Neuronal stem cell (in vitro differentiated cells): ENCODE measurements around the gene MAP7D1.

ENCODE experiments used
- DNase-seq: peaks from one replicate; pipeline ENCODE4 v3.0.0-alpha.2; 2013; ENCODE audit warnings: low spot score
- H2AFZ ChIP-seq: one replicate; pipeline ENCODE4 v1.6.1; 2013; ENCODE audit warnings: mild to moderate bottlenecking, low read length, inconsistent platforms
- H2AK5ac ChIP-seq: 2 replicates; pipeline ENCODE4 v1.6.1; 2013; ENCODE audit warnings: low read depth, mild to moderate bottlenecking, inconsistent platforms, low read length, moderate library complexity, mixed read lengths
- H2BK120ac ChIP-seq: 2 replicates; pipeline ENCODE4 v1.6.1; 2013; ENCODE audit warnings: low read depth, mild to moderate bottlenecking, inconsistent platforms, low read length, moderate library complexity, mixed read lengths
- H2BK12ac ChIP-seq: one replicate; pipeline ENCODE4 v1.6.1; 2013; ENCODE audit warnings: low read length, inconsistent platforms
- H2BK15ac ChIP-seq: 2 replicates; pipeline ENCODE4 v1.6.1; 2013; ENCODE audit warnings: mild to moderate bottlenecking, low read length, inconsistent platforms, mixed read lengths
- H2BK5ac ChIP-seq: one replicate; pipeline ENCODE4 v1.6.1; 2013; ENCODE audit warnings: inconsistent platforms, mild to moderate bottlenecking, low read length, moderate library complexity
- H3K14ac ChIP-seq: one replicate; pipeline ENCODE4 v1.6.1; 2013; ENCODE audit warnings: low read length, inconsistent platforms
- H3K18ac ChIP-seq: 2 replicates; pipeline ENCODE4 v1.6.1; 2013; ENCODE audit warnings: low read length, inconsistent platforms
- H3K23ac ChIP-seq: 2 replicates; pipeline ENCODE4 v1.6.1; 2013; ENCODE audit warnings: low read depth, mild to moderate bottlenecking, mixed read lengths, low read length, inconsistent platforms; ENCODE audit not compliant: poor library complexity
- H3K27ac ChIP-seq: replicated peaks from 3 replicates; pipeline ENCODE4 v1.5.1; 2013; ENCODE audit warnings: low read length, inconsistent platforms
- H3K27me3 ChIP-seq, 3 experiments: 2 replicates each; pipeline ENCODE4 v1.6.1; 2013; ENCODE audit warnings: low read length in 3 of 3, mild to moderate bottlenecking in 2 of 3, inconsistent platforms in 1 of 3, low read depth in 1 of 3, mixed read lengths in 1 of 3, moderate library complexity in 1 of 3; ENCODE audit not compliant: control insufficient read depth in 3 of 3, insufficient read depth in 3 of 3
- H3K36me3 ChIP-seq, 2 donors: replicated peaks in 1 of 2; 2 replicates each; pipeline ENCODE4 v1.6.1; 2013; ENCODE audit warnings: low read length in 2 of 2; ENCODE audit not compliant: control insufficient read depth in 2 of 2, insufficient read depth in 2 of 2
- H3K4ac ChIP-seq: 2 replicates; pipeline ENCODE4 v1.6.1; 2013; ENCODE audit warnings: inconsistent platforms, mild to moderate bottlenecking, low read length, moderate library complexity
- H3K4me1 ChIP-seq, 2 donors: 1 replicate in 1 of 2; 2 replicates in 1 of 2; pipeline ENCODE4 v1.6.1; 2013; ENCODE audit warnings: low read length in 2 of 2, low read depth in 1 of 2; ENCODE audit not compliant: control insufficient read depth in 2 of 2, insufficient read depth in 1 of 2
- H3K4me2 ChIP-seq: one replicate; pipeline ENCODE4 v1.6.1; 2013; ENCODE audit warnings: mild to moderate bottlenecking, low read length, inconsistent platforms; ENCODE audit not compliant: insufficient read depth, poor library complexity, severe bottlenecking
- H3K4me3 ChIP-seq, 2 donors: 2 replicates each; pipeline ENCODE4 v1.5.1; 2013; ENCODE audit warnings: low read length in 2 of 2, mild to moderate bottlenecking in 2 of 2, inconsistent platforms in 1 of 2, moderate library complexity in 1 of 2
- H3K79me1 ChIP-seq: one replicate; pipeline ENCODE4 v1.6.1; 2013; ENCODE audit warnings: low read depth, mild to moderate bottlenecking, inconsistent platforms, low read length, moderate library complexity
- H3K9ac ChIP-seq: one replicate; pipeline ENCODE4 v1.6.1; 2013; ENCODE audit warnings: mild to moderate bottlenecking, low read depth, low read length, inconsistent platforms; ENCODE audit not compliant: poor library complexity
- H3K9me3 ChIP-seq, 2 donors: replicated peaks in 1 of 2; 2 replicates each; pipeline versions ENCODE3 to v1.6.1; 2013; ENCODE audit warnings: low read length in 2 of 2, mild to moderate bottlenecking in 2 of 2, inconsistent platforms in 1 of 2, low read depth in 1 of 2, mixed read lengths in 1 of 2, moderate library complexity in 1 of 2; ENCODE audit not compliant: control insufficient read depth in 2 of 2, insufficient read depth in 1 of 2
- H4K8ac ChIP-seq: one replicate; pipeline ENCODE4 v1.6.1; 2013; ENCODE audit warnings: low read depth, mild to moderate bottlenecking, inconsistent platforms, low read length, moderate library complexity
- H4K91ac ChIP-seq: one replicate; pipeline ENCODE4 v1.6.1; 2013; ENCODE audit warnings: low read length, low read depth, mild to moderate bottlenecking, inconsistent platforms; ENCODE audit not compliant: poor library complexity
- WGBS, 2 donors: extraction: QIAGEN DNeasy Blood & Tissue Kit; methylation state at CpG; one replicate each; pipeline ENCODE4 v1.1.7; 2013; ENCODE audit warnings: missing lambda C conversion rate in 2 of 2, mixed read lengths in 1 of 2; ENCODE audit not compliant: insufficient read length in 2 of 2, insufficient replicate concordance in 1 of 2; ENCODE audit errors: extremely low coverage in 2 of 2; 5-methylcytosine and 5-hydroxymethylcytosine counted together

MAP7D1 gene

GRCh38 chr1:36115200-36115669, 40.7 kb upstream of the MAP7D1 start:
- WGBS, 2 donors, result no CpG with 5 or more reads among the region's 18 CpGs
- Histone ChIP-seq H3K9ac (no peak overlapping the region), H2AFZ (peak overlapping the region; percentile 89), H3K18ac (peak overlapping the region; percentile 76), H2AK5ac (peak overlapping the region; percentile 60), H3K79me1 (no peaks in the 10 kb centered on the region), H3K4me3 (no peak overlapping the region), H3K9me3 (no peaks in the 10 kb centered on the region), H3K4me1 (peaks cover 8 to 10% of the 10 kb centered on the region in 2 donors), H2BK5ac (peak overlapping the region; percentile 56), H3K23ac (peak overlapping the region; percentile 66), H2BK15ac (peak overlapping the region; percentile 47), H3K36me3 (no peaks in the 10 kb centered on the region), H3K14ac (no peak overlapping the region), H3K4ac (no peak overlapping the region), H2BK120ac (no peak overlapping the region), H4K8ac (peak overlapping the region; percentile 6), H3K4me2 (peak overlapping the region; percentile 4), H4K91ac (no peak overlapping the region), H2BK12ac (no peak overlapping the region), H3K27me3 (peaks cover 0 to 23% (median 0%) of the 10 kb centered on the region in 3 experiments), H3K27ac (no peak overlapping the region)
- no peak for DNase-seq

GRCh38 chr1:36115931-36116330, 40.0 kb upstream of the MAP7D1 start:
- H3K9ac ChIP-seq, result no peak overlapping the region
- no peak overlapping the region for H2AK5ac ChIP-seq
- H2BK120ac ChIP-seq, result no peak overlapping the region
- no peak overlapping the region for H3K4me3 ChIP-seq
- peak overlapping the region; percentile 52 for H3K18ac ChIP-seq
- no peak overlapping the region for H4K91ac ChIP-seq
- no CpG with 5 or more reads among the region's 5 CpGs for WGBS, 2 donors
- peaks cover 8 to 10% of the 10 kb centered on the region in 2 donors for H3K4me1 ChIP-seq
- no peak overlapping the region for H2BK5ac ChIP-seq
- peaks cover 0 to 23% (median 0%) of the 10 kb centered on the region in 3 experiments for H3K27me3 ChIP-seq
- H3K4ac ChIP-seq, result no peak overlapping the region
- peak overlapping the region; percentile 76 for H4K8ac ChIP-seq
- H2BK12ac ChIP-seq, result peak overlapping the region; percentile 16
- H3K36me3 ChIP-seq, result no peaks in the 10 kb centered on the region
- H3K9me3 ChIP-seq, result no peaks in the 10 kb centered on the region
- no peak overlapping the region for H3K14ac ChIP-seq
- H3K23ac ChIP-seq, result no peak overlapping the region
- H2BK15ac ChIP-seq, result no peak overlapping the region
- DNase-seq, result no peak
- no peak overlapping the region for H3K4me2 ChIP-seq
- no peaks in the 10 kb centered on the region for H3K79me1 ChIP-seq
- no peak overlapping the region for H2AFZ ChIP-seq
- H3K27ac ChIP-seq, result no peak overlapping the region

DNA sequence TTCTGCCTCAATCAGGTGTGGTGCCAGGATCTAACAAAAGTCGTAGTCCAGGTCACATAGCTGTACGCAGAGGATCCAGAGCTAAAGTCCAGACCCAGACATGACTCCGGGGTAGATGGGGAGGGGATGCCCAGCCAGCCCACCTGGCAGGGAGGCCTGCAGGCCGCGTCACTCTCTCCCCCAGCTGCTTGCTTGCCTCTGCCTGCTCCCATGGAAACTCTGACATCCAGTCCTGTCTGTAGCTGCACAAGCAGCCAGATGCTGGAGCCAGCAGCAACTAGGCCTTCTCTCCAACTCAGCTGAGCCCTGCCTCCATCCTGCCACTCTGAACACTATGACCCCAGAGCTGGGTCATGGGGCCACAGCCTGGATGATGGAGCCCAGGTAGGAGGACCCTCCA, 39.1 kb upstream of the MAP7D1 start:
- Histone ChIP-seq H2BK15ac (peak overlapping the region; percentile 73), H3K27me3 (peaks cover 0 to 28% (median 0%) of the 10 kb centered on the region in 3 experiments), H2AFZ (no peak overlapping the region), H3K4me1 (peaks cover 8 to 10% of the 10 kb centered on the region in 2 donors), H3K79me1 (no peaks in the 10 kb centered on the region), H3K4me3 (peak overlapping the region in 1 of 2 donors; percentile 41), H3K4me2 (no peak overlapping the region), H2BK5ac (no peak overlapping the region), H2BK120ac (no peak overlapping the region), H3K23ac (peak overlapping the region; percentile 40), H3K4ac (no peak overlapping the region), H3K36me3 (no peaks in the 10 kb centered on the region), H4K8ac (no peak overlapping the region), H2AK5ac (no peak overlapping the region), H3K9me3 (no peaks in the 10 kb centered on the region), H3K18ac (no peak overlapping the region), H2BK12ac (no peak overlapping the region), H3K9ac (no peak overlapping the region), H4K91ac (no peak overlapping the region), H3K14ac (no peak overlapping the region), H3K27ac (no peak overlapping the region)
- no CpG with 5 or more reads among the region's 5 CpGs for WGBS, 2 donors
- no peak for DNase-seq

GRCh38 chr1:36118447-36119204, 37.3 kb upstream of the MAP7D1 start:
- no peak overlapping the region for H4K91ac ChIP-seq
- no peak overlapping the region for H3K4ac ChIP-seq
- no peaks in the 10 kb centered on the region for H3K79me1 ChIP-seq
- H3K23ac ChIP-seq, result peak overlapping the region; percentile 27
- DNase-seq, result no peak
- H4K8ac ChIP-seq, result no peak overlapping the region
- H2AFZ ChIP-seq, result no peak overlapping the region
- H3K27ac ChIP-seq, result no peak overlapping the region
- H2BK12ac ChIP-seq, result no peak overlapping the region
- H3K4me3 ChIP-seq, result no peak overlapping the region
- H3K9me3 ChIP-seq, result no peaks in the 10 kb centered on the region
- no peak overlapping the region for H3K14ac ChIP-seq
- no peak overlapping the region for H3K4me2 ChIP-seq
- H3K9ac ChIP-seq, result peak overlapping the region; percentile 32
- WGBS, 2 donors, result no CpG with 5 or more reads among the region's 10 CpGs
- H2AK5ac ChIP-seq, result no peak overlapping the region
- H3K36me3 ChIP-seq, result no peaks in the 10 kb centered on the region
- peaks cover 2 to 42% (median 12%) of the 10 kb centered on the region in 3 experiments for H3K27me3 ChIP-seq
- peaks cover 8 to 12% of the 10 kb centered on the region in 2 donors for H3K4me1 ChIP-seq
- no peak overlapping the region for H2BK120ac ChIP-seq
- no peak overlapping the region for H2BK5ac ChIP-seq
- H3K18ac ChIP-seq, result peak overlapping the region; percentile 32
- no peak overlapping the region for H2BK15ac ChIP-seq
